SK-N-SH (cell line): ENCODE data around the gene FBXW11. TPM values are rescaled to one million over a fixed set of nuclear protein-coding genes. Genes with fewer than 3 reads are reported as not detected.
"Not testable (repeated sequence)": the region's sequence is repeated elsewhere in the genome, so short reads cannot be mapped to it uniquely, and the experiment has no call there.

Experiments used
- CTCF ChIA-PET: fragments of 300-600, 350-600 bp; formaldehyde crosslinking; extraction: SDS; loops from one replicate; lab custom pipeline; 2021; lab: Yijun Ruan, JAX
- POLR2A ChIA-PET: fragments of 350-600 bp; sonication (Branson Sonifier 250); formaldehyde crosslinking; extraction: SDS; loops from one replicate; lab custom pipeline; 2020; ENCODE audit warnings: antibody characterized with exemption, inconsistent platforms; lab: Yijun Ruan, JAX
- DNase-seq: peaks from one replicate; pipeline ENCODE4 v3.0.0; 2012
- H2AFZ ChIP-seq: fragments of 200-600 bp; sonication (generic); 2 replicates; pipeline ENCODE4 v1.8.1; 2016; ENCODE audit warnings: antibody characterized with exemption, mild to moderate bottlenecking, low read depth
- H3F3A ChIP-seq: fragments of 200-600 bp; sonication (generic); replicated peaks from 2 replicates; pipeline ENCODE3; 2016; ENCODE audit warnings: antibody characterized with exemption, mild to moderate bottlenecking; ENCODE audit not compliant: insufficient read depth
- H3K27ac ChIP-seq, 2 experiments: fragments of 200-500 bp in 1 of 2; fragments of 200-600 bp in 1 of 2; sonication (Bioruptor generic) in 1 of 2; sonication (generic), shearing (Covaris generic) in 1 of 2; 2 replicates each; pipeline versions ENCODE4 v1.5.1 to v1.6.1; 2014 to 2016; ENCODE audit warnings: low read depth in 2 of 2, inconsistent platforms in 1 of 2, low read length in 1 of 2, mild to moderate bottlenecking in 1 of 2, mixed read lengths in 1 of 2
- H3K27me3 ChIP-seq: fragments of 200-600 bp; sonication (generic), shearing (Covaris generic); 2 replicates; pipeline ENCODE4 v1.6.1; 2016; ENCODE audit warnings: mixed run types; ENCODE audit not compliant: insufficient read depth
- H3K36me3 ChIP-seq, 2 experiments: fragments of 200-500 bp in 1 of 2; fragments of 200-600 bp in 1 of 2; sonication (Bioruptor generic) in 1 of 2; sonication (generic) in 1 of 2; replicated peaks in 1 of 2; 2 replicates each; pipeline versions ENCODE3 to v1.5.1; 2014 to 2016; ENCODE audit warnings: low read length in 1 of 2, mild to moderate bottlenecking in 1 of 2; ENCODE audit not compliant: insufficient read depth in 2 of 2, control insufficient read depth in 1 of 2
- H3K4me1 ChIP-seq, 2 experiments: fragments of 200-500 bp in 1 of 2; fragments of 200-600 bp in 1 of 2; sonication (Bioruptor generic) in 1 of 2; sonication (generic), shearing (Covaris generic) in 1 of 2; 2 replicates each; pipeline versions ENCODE4 v1.5.1 to v1.6.1; 2014 to 2016; ENCODE audit warnings: low read depth in 1 of 2, low read length in 1 of 2, mixed run types in 1 of 2; ENCODE audit not compliant: insufficient read depth in 2 of 2, control insufficient read depth in 1 of 2
- H3K4me2 ChIP-seq: fragments of 200-600 bp; sonication (generic), shearing (Covaris generic); 2 replicates; pipeline ENCODE4 v1.6.1; 2017; ENCODE audit warnings: mixed run types
- H3K4me3 ChIP-seq, 2 experiments: fragments of 200-500 bp in 1 of 2; fragments of 200-600 bp in 1 of 2; sonication (Bioruptor generic) in 1 of 2; sonication (generic), shearing (Covaris generic) in 1 of 2; 2 replicates each; pipeline versions ENCODE4 v1.5.1 to v1.8.1; 2014 to 2016; ENCODE audit warnings: low read depth in 2 of 2, inconsistent platforms in 1 of 2, low read length in 1 of 2, mild to moderate bottlenecking in 1 of 2, mixed read lengths in 1 of 2, moderate library complexity in 1 of 2
- H3K79me2 ChIP-seq: fragments of 200-600 bp; sonication (generic); 2 replicates; pipeline ENCODE4 v1.8.1; 2017; ENCODE audit warnings: mild to moderate bottlenecking; ENCODE audit not compliant: insufficient read depth
- H3K9ac ChIP-seq: fragments of 200-600 bp; sonication (generic); 2 replicates; pipeline ENCODE4 v1.6.1; 2017; ENCODE audit warnings: mixed run types
- H3K9me2 ChIP-seq: fragments of 200-600 bp; sonication (generic); 2 replicates; pipeline ENCODE4 v1.6.1; 2017; ENCODE audit warnings: mixed run types
- H3K9me3 ChIP-seq: fragments of 200-600 bp; sonication (generic); 2 replicates; pipeline ENCODE4 v1.6.1; 2017; ENCODE audit warnings: mixed run types, mild to moderate bottlenecking, moderate library complexity
- H4K20me1 ChIP-seq: fragments of 200-600 bp; sonication (generic); 2 replicates; pipeline ENCODE4 v1.6.1; 2017; ENCODE audit warnings: mild to moderate bottlenecking, mixed run types; ENCODE audit not compliant: insufficient read depth
- FOXJ3 ChIP-seq: sonication (generic); formaldehyde crosslinking; IDR thresholded peaks from 2 replicates; pipeline ENCODE4 v1.5.1; 2020; ENCODE audit warnings: mild to moderate bottlenecking, missing genetic modification reagents
- FOXM1 ChIP-seq: IDR thresholded peaks from 2 replicates; pipeline ENCODE4 v1.4.0; 2012; ENCODE audit warnings: low read depth, mild to moderate bottlenecking
- GABPA ChIP-seq: IDR thresholded peaks from 2 replicates; pipeline ENCODE4 v1.4.0; 2012; ENCODE audit warnings: low read depth, mild to moderate bottlenecking
- GATA2 ChIP-seq: sonication (generic); formaldehyde crosslinking; IDR thresholded peaks from 2 replicates; pipeline ENCODE4 v1.5.0; 2020; ENCODE audit warnings: mild to moderate bottlenecking, missing genetic modification reagents
- MEF2A ChIP-seq: IDR thresholded peaks from 2 replicates; pipeline ENCODE4 v1.4.0; 2012; ENCODE audit warnings: low read depth, borderline replicate concordance
- NFIC ChIP-seq: IDR thresholded peaks from 2 replicates; pipeline ENCODE4 v1.4.0; 2012; ENCODE audit warnings: borderline replicate concordance
- RAD21 ChIP-seq: IDR thresholded peaks from 2 replicates; pipeline ENCODE4 v1.6.1; 2012; ENCODE audit warnings: mild to moderate bottlenecking, low read length
- RXRA ChIP-seq: IDR thresholded peaks from 2 replicates; pipeline ENCODE4 v1.4.0; 2012; ENCODE audit warnings: low read depth, mild to moderate bottlenecking, borderline replicate concordance
- SIN3A ChIP-seq: IDR thresholded peaks from 2 replicates; pipeline ENCODE4 v1.6.1; 2012; ENCODE audit warnings: low read depth, mild to moderate bottlenecking, low read length, moderate library complexity, borderline replicate concordance
- TAF1 ChIP-seq: IDR thresholded peaks from 2 replicates; pipeline ENCODE4 v1.6.1; 2012; ENCODE audit warnings: low read depth, mild to moderate bottlenecking, low read length, moderate library complexity, borderline replicate concordance
- WGBS: methylation state at CpG from one replicate; pipeline ENCODE4 v1.1.6; 2017; ENCODE audit warnings: low lambda C conversion rate; 5-methylcytosine and 5-hydroxymethylcytosine counted together
- polyA plus RNA-seq, 3 experiments: library from polyadenylated mRNA; depleted of rRNA; stranded (reverse); fragments of >200 nt; gene quantifications; 2 replicates each; pipeline ENCODE4 v1.2.3, GENCODE V29; 2012
- TF ChIP-seq, protein P1 (sequence below): IDR thresholded peaks from 2 replicates; pipeline ENCODE4 v1.4.0; 2012; ENCODE audit warnings: low read depth, borderline replicate concordance
- TF ChIP-seq, protein P2 (sequence below): fragments of 150-350 bp; IDR thresholded peaks from 2 replicates; pipeline ENCODE4 v1.6.1; 2016; ENCODE audit warnings: mild to moderate bottlenecking, low read depth, low read length
- TF ChIP-seq, protein P3 (sequence below): IDR thresholded peaks from 2 replicates; pipeline ENCODE4 v1.4.0; 2012; ENCODE audit warnings: low read depth, borderline replicate concordance
- TF ChIP-seq, protein P4 (sequence below): IDR thresholded peaks from 2 replicates; pipeline ENCODE4 v1.4.0; 2012; ENCODE audit warnings: low read depth
- TF ChIP-seq, protein P5 (sequence below): IDR thresholded peaks from 2 replicates; pipeline ENCODE4 v1.6.1; 2012; ENCODE audit warnings: mild to moderate bottlenecking, low read depth, low read length, moderate library complexity

FBXW11 gene
- polyA plus RNA-seq, 1 of the 3 experiments (the other 2 are of a cell fraction) = 37.5 TPM

- WGBS = 96% methylated on average over 2 of the region's 2 CpGs
- Histone ChIP-seq H3K9me2 (no peaks in the 10 kb centered on the region), H4K20me1 (peaks cover 69% of the 10 kb centered on the region), H3K27me3 (no peaks in the 10 kb centered on the region), H3K27ac (no peak overlapping the region), H3K9ac (no peak overlapping the region), H3F3A (peaks cover 3% of the 10 kb centered on the region), H3K4me3 (no peak overlapping the region), H3K9me3 (no peaks in the 10 kb centered on the region), H3K79me2 (peaks cover 89% of the 10 kb centered on the region), H3K4me1 (no peaks in the 10 kb centered on the region; a peak in 1 of 4 replicates), H3K4me2 (no peak overlapping the region), H2AFZ (no peak overlapping the region), H3K36me3 (peaks cover 0 to 4% of the 10 kb centered on the region in 2 experiments)
- TF ChIP-seq NFIC (no peak), RAD21 (no peak), FOXJ3 (CRISPR knock-in tag) (no peak), GABPA (no peak), MEF2A (no peak), SIN3A (no peak), GATA2 (CRISPR knock-in tag) (no peak), FOXM1 (no peak), RXRA (no peak), TAF1 (no peak)
- TF ChIP-seq, protein P1, sequence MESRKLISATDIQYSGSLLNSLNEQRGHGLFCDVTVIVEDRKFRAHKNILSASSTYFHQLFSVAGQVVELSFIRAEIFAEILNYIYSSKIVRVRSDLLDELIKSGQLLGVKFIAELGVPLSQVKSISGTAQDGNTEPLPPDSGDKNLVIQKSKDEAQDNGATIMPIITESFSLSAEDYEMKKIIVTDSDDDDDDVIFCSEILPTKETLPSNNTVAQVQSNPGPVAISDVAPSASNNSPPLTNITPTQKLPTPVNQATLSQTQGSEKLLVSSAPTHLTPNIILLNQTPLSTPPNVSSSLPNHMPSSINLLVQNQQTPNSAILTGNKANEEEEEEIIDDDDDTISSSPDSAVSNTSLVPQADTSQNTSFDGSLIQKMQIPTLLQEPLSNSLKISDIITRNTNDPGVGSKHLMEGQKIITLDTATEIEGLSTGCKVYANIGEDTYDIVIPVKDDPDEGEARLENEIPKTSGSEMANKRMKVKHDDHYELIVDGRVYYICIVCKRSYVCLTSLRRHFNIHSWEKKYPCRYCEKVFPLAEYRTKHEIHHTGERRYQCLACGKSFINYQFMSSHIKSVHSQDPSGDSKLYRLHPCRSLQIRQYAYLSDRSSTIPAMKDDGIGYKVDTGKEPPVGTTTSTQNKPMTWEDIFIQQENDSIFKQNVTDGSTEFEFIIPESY = no peak
- TF ChIP-seq, protein P2, sequence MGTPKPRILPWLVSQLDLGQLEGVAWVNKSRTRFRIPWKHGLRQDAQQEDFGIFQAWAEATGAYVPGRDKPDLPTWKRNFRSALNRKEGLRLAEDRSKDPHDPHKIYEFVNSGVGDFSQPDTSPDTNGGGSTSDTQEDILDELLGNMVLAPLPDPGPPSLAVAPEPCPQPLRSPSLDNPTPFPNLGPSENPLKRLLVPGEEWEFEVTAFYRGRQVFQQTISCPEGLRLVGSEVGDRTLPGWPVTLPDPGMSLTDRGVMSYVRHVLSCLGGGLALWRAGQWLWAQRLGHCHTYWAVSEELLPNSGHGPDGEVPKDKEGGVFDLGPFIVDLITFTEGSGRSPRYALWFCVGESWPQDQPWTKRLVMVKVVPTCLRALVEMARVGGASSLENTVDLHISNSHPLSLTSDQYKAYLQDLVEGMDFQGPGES = no peak
- TF ChIP-seq, protein P3, sequence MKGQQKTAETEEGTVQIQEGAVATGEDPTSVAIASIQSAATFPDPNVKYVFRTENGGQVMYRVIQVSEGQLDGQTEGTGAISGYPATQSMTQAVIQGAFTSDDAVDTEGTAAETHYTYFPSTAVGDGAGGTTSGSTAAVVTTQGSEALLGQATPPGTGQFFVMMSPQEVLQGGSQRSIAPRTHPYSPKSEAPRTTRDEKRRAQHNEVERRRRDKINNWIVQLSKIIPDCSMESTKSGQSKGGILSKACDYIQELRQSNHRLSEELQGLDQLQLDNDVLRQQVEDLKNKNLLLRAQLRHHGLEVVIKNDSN = no peak
- TF ChIP-seq, protein P4, sequence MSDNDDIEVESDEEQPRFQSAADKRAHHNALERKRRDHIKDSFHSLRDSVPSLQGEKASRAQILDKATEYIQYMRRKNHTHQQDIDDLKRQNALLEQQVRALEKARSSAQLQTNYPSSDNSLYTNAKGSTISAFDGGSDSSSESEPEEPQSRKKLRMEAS = no peak
- TF ChIP-seq, protein P5, sequence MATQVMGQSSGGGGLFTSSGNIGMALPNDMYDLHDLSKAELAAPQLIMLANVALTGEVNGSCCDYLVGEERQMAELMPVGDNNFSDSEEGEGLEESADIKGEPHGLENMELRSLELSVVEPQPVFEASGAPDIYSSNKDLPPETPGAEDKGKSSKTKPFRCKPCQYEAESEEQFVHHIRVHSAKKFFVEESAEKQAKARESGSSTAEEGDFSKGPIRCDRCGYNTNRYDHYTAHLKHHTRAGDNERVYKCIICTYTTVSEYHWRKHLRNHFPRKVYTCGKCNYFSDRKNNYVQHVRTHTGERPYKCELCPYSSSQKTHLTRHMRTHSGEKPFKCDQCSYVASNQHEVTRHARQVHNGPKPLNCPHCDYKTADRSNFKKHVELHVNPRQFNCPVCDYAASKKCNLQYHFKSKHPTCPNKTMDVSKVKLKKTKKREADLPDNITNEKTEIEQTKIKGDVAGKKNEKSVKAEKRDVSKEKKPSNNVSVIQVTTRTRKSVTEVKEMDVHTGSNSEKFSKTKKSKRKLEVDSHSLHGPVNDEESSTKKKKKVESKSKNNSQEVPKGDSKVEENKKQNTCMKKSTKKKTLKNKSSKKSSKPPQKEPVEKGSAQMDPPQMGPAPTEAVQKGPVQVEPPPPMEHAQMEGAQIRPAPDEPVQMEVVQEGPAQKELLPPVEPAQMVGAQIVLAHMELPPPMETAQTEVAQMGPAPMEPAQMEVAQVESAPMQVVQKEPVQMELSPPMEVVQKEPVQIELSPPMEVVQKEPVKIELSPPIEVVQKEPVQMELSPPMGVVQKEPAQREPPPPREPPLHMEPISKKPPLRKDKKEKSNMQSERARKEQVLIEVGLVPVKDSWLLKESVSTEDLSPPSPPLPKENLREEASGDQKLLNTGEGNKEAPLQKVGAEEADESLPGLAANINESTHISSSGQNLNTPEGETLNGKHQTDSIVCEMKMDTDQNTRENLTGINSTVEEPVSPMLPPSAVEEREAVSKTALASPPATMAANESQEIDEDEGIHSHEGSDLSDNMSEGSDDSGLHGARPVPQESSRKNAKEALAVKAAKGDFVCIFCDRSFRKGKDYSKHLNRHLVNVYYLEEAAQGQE = no peak
- DNase-seq = no peak
- POLR2A ChIA-PET = no interaction called here
- CTCF ChIA-PET = interaction anchor here (1.1 to 1.2 kb wide), 2 partner anchors 9 to 17 kb away, joined by 3 read pairs; no protein-coding TSS in a partner anchor
These were observed 61.4 kb downstream of the FBXW11 start for GRCh38 chr5:171945066-171945465.

- H3K9ac ChIP-seq, DNase-seq, H3K27me3 ChIP-seq, H3K36me3 ChIP-seq, H3K9me3 ChIP-seq, H3K9me2 ChIP-seq, H3F3A ChIP-seq, H3K4me2 ChIP-seq, POLR2A ChIA-PET, H3K4me3 ChIP-seq, CTCF ChIA-PET, H3K27ac ChIP-seq, H3K4me1 ChIP-seq, H2AFZ ChIP-seq: not testable (repeated sequence)
- Histone ChIP-seq H3K79me2 (peaks cover 89% of the 10 kb centered on the region), H4K20me1 (peaks cover 69% of the 10 kb centered on the region)
- WGBS = 92% methylated on average over 4 of the region's 6 CpGs
These were observed 64.3 kb downstream of the FBXW11 start for GRCh38 chr5:171942112-171942516.

DNA sequence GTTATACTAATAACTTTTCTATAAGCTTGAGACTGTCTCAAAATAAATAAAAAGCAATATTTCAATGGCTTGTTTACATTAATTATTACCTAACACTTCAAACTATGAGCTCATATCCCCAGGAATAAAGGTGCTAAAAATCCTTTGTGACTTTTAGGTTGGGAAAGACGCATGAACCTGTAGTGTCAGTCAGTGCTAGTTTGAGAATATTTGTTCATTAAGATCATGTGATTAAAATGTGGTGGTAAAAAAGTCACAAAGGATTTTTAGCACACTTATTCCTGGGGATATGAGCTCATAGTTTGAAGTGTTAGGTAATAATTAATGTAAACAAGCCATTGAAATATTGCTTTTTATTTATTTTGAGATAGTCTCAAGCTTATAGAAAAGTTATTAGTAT lies 64.8 kb downstream of the FBXW11 start:
- H3K9ac ChIP-seq, H3K9me2 ChIP-seq, CTCF ChIA-PET, DNase-seq, H3K4me2 ChIP-seq, H3K27ac ChIP-seq, H3K9me3 ChIP-seq, H3K27me3 ChIP-seq, H2AFZ ChIP-seq, POLR2A ChIA-PET, H3K4me3 ChIP-seq, H3K4me1 ChIP-seq, H3K36me3 ChIP-seq, H3F3A ChIP-seq: not testable (repeated sequence)
- 82% methylated on average over 1 of the region's 1 CpG for WGBS
- Histone ChIP-seq H3K79me2 (peaks cover 89% of the 10 kb centered on the region), H4K20me1 (peaks cover 71% of the 10 kb centered on the region)
